Activated CD8-positive, alpha-beta memory T cell treated with anti-CD3 and anti-CD28 coated beads, Interleukin-2, amount 10 ng/mL, durations not matched to agents 7 days and 5 days (primary cell): ENCODE measurements around the gene ACER2. TPM values are rescaled to one million over a fixed set of nuclear protein-coding genes. Genes with fewer than 3 reads are reported as not detected.
A peak's percentile ranks its signal among the peaks of the same experiment; 100 is the strongest.
"Not testable (repeated sequence)": the region's sequence is repeated elsewhere in the genome, so short reads cannot be mapped to it uniquely, and the experiment has no call there.

Experiments
- ATAC-seq: fragments of 150-1000 bp; cut with Tn5 transposase; one replicate; pipeline ENCODE4 v1.10.0; 2021; ENCODE audit warnings: moderate library complexity
- CTCF ChIA-PET: fragments of 350-600 bp; sonication (Branson Sonifier 250); formaldehyde crosslinking; loops from one replicate; lab custom pipeline; 2021; ENCODE audit warnings: antibody characterized with exemption; lab: Charles Lee
- DNase-seq: peaks from one replicate; pipeline ENCODE4 v3.0.0-alpha.2; 2020
- H3K27ac Mint-ChIP-seq: one replicate; pipeline ENCODE4 v1.8.0; 2021; ENCODE audit warnings: mild to moderate bottlenecking, mixed read lengths
- H3K27me3 Mint-ChIP-seq: one replicate; pipeline ENCODE4 v1.8.0; 2021; ENCODE audit warnings: mixed read lengths
- H3K36me3 Mint-ChIP-seq: one replicate; pipeline ENCODE4 v1.8.0; 2021; ENCODE audit warnings: mild to moderate bottlenecking, mixed read lengths
- H3K4me1 Mint-ChIP-seq: one replicate; pipeline ENCODE4 v1.8.0; 2021; ENCODE audit warnings: mixed read lengths
- H3K4me3 Mint-ChIP-seq: one replicate; pipeline ENCODE4 v1.8.0; 2021; ENCODE audit warnings: mild to moderate bottlenecking, moderate library complexity, mixed read lengths
- H3K9me3 Mint-ChIP-seq: one replicate; pipeline ENCODE4 v1.8.0; 2022; ENCODE audit warnings: low read depth, mixed read lengths
- total RNA-seq, 2 experiments: library from RNA; stranded (reverse); gene quantifications; one replicate each; pipeline ENCODE4 v1.2.3, GENCODE V29; 2021

Gene ACER2
- 1 to 10 TPM; 1.9 to 2.1 TPM for total RNA-seq

GRCh38 chr9:19408693-19409400 lies at the start of gene ACER2:
Gene ACER2, plus strand, starts transcription at chr9:19409009. Its CDS starts 76 bp downstream, at chr9:19409085.
- CTCF ChIA-PET = interaction anchor here (0.6 to 2.9 kb wide), 3 partner anchors 18 to 361 kb away, joined by 3 to 11 read pairs (median 3); no protein-coding TSS in a partner anchor
- H3K9me3 Mint-ChIP-seq = no peaks in the 10 kb centered on the region

GRCh38 chr9:19369107-19369506 lies 39.7 kb upstream of the ACER2 start:
- Mint-ChIP-seq H3K36me3 (peaks cover 29% of the 10 kb centered on the region), H3K4me1 (peaks cover 1% of the 10 kb centered on the region), H3K27me3 (no peaks in the 10 kb centered on the region), H3K9me3 (no peaks in the 10 kb centered on the region), H3K4me3 (no peak overlapping the region), H3K27ac (no peak overlapping the region)
- DNase-seq = no peak
- ATAC-seq = no peak
- CTCF ChIA-PET = interaction anchor here (0.6 to 1.6 kb wide), 2 partner anchors 67 to 96 kb away, joined by 3 read pairs; no protein-coding TSS in a partner anchor

More at GRCh38 chr9:19408693-19409400, at the start of gene ACER2:
- Mint-ChIP-seq H3K27me3 (peaks cover 6% of the 10 kb centered on the region), H3K27ac (peak within 1 kb of the TSS; percentile 70), H3K4me1 (peaks cover 14% of the 10 kb centered on the region), H3K4me3 (peak within 1 kb of the TSS; percentile 96), H3K36me3 (no peaks in the 10 kb centered on the region)
- DNase-seq = peak; percentile 93
- ATAC-seq = peak; percentile 93

- no peak for DNase-seq
- ATAC-seq = no peak
- Mint-ChIP-seq H3K27me3 (no peaks in the 10 kb centered on the region), H3K27ac (peak overlapping the region; percentile 28), H3K9me3 (no peaks in the 10 kb centered on the region), H3K36me3 (peaks cover 40% of the 10 kb centered on the region), H3K4me3 (no peak overlapping the region), H3K4me1 (peaks cover 24% of the 10 kb centered on the region)
- CTCF ChIA-PET = interaction anchor here (1.4 kb wide), 1 partner anchor 13 kb away, joined by 3 read pairs; no protein-coding TSS in a partner anchor
These were observed 36.9 kb upstream of the ACER2 start for GRCh38 chr9:19371942-19372341.

GRCh38 chr9:19372567-19372966 lies 36.2 kb upstream of the ACER2 start:
- Mint-ChIP-seq H3K9me3 (no peaks in the 10 kb centered on the region), H3K27me3 (no peaks in the 10 kb centered on the region), H3K36me3 (peaks cover 45% of the 10 kb centered on the region), H3K27ac (no peak overlapping the region), H3K4me1 (peaks cover 30% of the 10 kb centered on the region), H3K4me3 (no peak overlapping the region)
- CTCF ChIA-PET = no interaction called here
- ATAC-seq (no peak), DNase-seq (no peak)

- H3K9me3 Mint-ChIP-seq = no peaks in the 10 kb centered on the region
- no peak overlapping the region for H3K4me3 Mint-ChIP-seq
- peaks cover 52% of the 10 kb centered on the region for H3K36me3 Mint-ChIP-seq
- CTCF ChIA-PET = no interaction called here
- DNase-seq (no peak), ATAC-seq (no peak)
- no peaks in the 10 kb centered on the region for H3K27me3 Mint-ChIP-seq
- H3K4me1 Mint-ChIP-seq = peaks cover 36% of the 10 kb centered on the region
- no peak overlapping the region for H3K27ac Mint-ChIP-seq
These were observed 35.3 kb upstream of the ACER2 start for GRCh38 chr9:19373527-19373926.

- Mint-ChIP-seq H3K36me3 (peaks cover 68% of the 10 kb centered on the region), H3K27ac (peak overlapping the region; percentile 63), H3K9me3 (no peaks in the 10 kb centered on the region), H3K27me3 (no peaks in the 10 kb centered on the region), H3K4me1 (peaks cover 42% of the 10 kb centered on the region), H3K4me3 (no peak overlapping the region)
- ATAC-seq (no peak), DNase-seq (no peak)
- CTCF ChIA-PET = interaction anchor here (0.8 to 1.3 kb wide), 3 partner anchors 22 to 326 kb away, joined by 3 to 6 read pairs (median 3); partner anchors contain the start of gene RRAGA
These were observed 33.3 kb upstream of the ACER2 start for GRCh38 chr9:19375538-19375937.

GRCh38 chr9:19376931-19377330 lies 31.9 kb upstream of the ACER2 start:
- Mint-ChIP-seq H3K27ac (peak overlapping the region; percentile 34), H3K36me3 (peaks cover 68% of the 10 kb centered on the region), H3K27me3 (no peaks in the 10 kb centered on the region), H3K4me3 (peak overlapping the region; percentile 99), H3K4me1 (peaks cover 52% of the 10 kb centered on the region), H3K9me3 (no peaks in the 10 kb centered on the region)
- DNase-seq (no peak), ATAC-seq (no peak)
- CTCF ChIA-PET = interaction anchor here (1.5 kb wide), 1 partner anchor 80 kb away, joined by 6 read pairs; no protein-coding TSS in a partner anchor

GRCh38 chr9:19378164-19378563 lies 30.6 kb upstream of the ACER2 start:
- no peak for DNase-seq
- Mint-ChIP-seq H3K4me1 (peaks cover 57% of the 10 kb centered on the region), H3K27me3 (no peaks in the 10 kb centered on the region), H3K36me3 (peaks cover 66% of the 10 kb centered on the region), H3K9me3 (no peaks in the 10 kb centered on the region), H3K27ac (peak overlapping the region; percentile 69), H3K4me3 (peak overlapping the region; percentile 99)
- ATAC-seq = no peak
- CTCF ChIA-PET = no interaction called here

- no peaks in the 10 kb centered on the region for H3K9me3 Mint-ChIP-seq
- DNase-seq (no peak), ATAC-seq (no peak)
- peaks cover 61% of the 10 kb centered on the region for H3K36me3 Mint-ChIP-seq
- peaks cover 57% of the 10 kb centered on the region for H3K4me1 Mint-ChIP-seq
- CTCF ChIA-PET = no interaction called here
- H3K27me3 Mint-ChIP-seq = no peaks in the 10 kb centered on the region
- H3K4me3 Mint-ChIP-seq = peak overlapping the region; percentile 99
- peak overlapping the region; percentile 97 for H3K27ac Mint-ChIP-seq
These were observed 30.2 kb upstream of the ACER2 start for GRCh38 chr9:19378647-19379046.

GRCh38 chr9:19379283-19379682 lies 29.5 kb upstream of the ACER2 start:
- Mint-ChIP-seq H3K4me1 (peaks cover 54% of the 10 kb centered on the region), H3K27ac (peak overlapping the region; percentile 97), H3K27me3 (no peaks in the 10 kb centered on the region), H3K4me3 (peak overlapping the region; percentile 99), H3K9me3 (no peaks in the 10 kb centered on the region), H3K36me3 (peaks cover 56% of the 10 kb centered on the region)
- DNase-seq (no peak), ATAC-seq (no peak)
- CTCF ChIA-PET = interaction anchor here (1.3 to 1.9 kb wide), 3 partner anchors 8 to 205 kb away, joined by 3 to 5 read pairs (median 4); no protein-coding TSS in a partner anchor

GRCh38 chr9:19379697-19380046 lies 29.1 kb upstream of the ACER2 start:
- Mint-ChIP-seq H3K4me3 (peak overlapping the region; percentile 99), H3K27ac (peak overlapping the region; percentile 97), H3K9me3 (no peaks in the 10 kb centered on the region), H3K27me3 (no peaks in the 10 kb centered on the region), H3K36me3 (peaks cover 52% of the 10 kb centered on the region), H3K4me1 (peaks cover 50% of the 10 kb centered on the region)
- DNase-seq (no peak), ATAC-seq (peak; percentile 52)
- CTCF ChIA-PET = interaction anchor here (1.0 to 1.9 kb wide), 5 partner anchors 9 to 205 kb away, joined by 3 to 6 read pairs (median 4); no protein-coding TSS in a partner anchor

GRCh38 chr9:19380826-19381075 lies 28.1 kb upstream of the ACER2 start:
- CTCF ChIA-PET = interaction anchor here (1.9 kb wide), 2 partner anchors 76 to 206 kb away, joined by 4 to 5 read pairs; no protein-coding TSS in a partner anchor
- H3K27ac Mint-ChIP-seq = peak overlapping the region; percentile 97
- peaks cover 44% of the 10 kb centered on the region for H3K4me1 Mint-ChIP-seq
- peak overlapping the region; percentile 99 for H3K4me3 Mint-ChIP-seq
- H3K9me3 Mint-ChIP-seq = no peaks in the 10 kb centered on the region
- peaks cover 45% of the 10 kb centered on the region for H3K36me3 Mint-ChIP-seq
- DNase-seq (no peak), ATAC-seq (no peak)
- no peaks in the 10 kb centered on the region for H3K27me3 Mint-ChIP-seq

- no peaks in the 10 kb centered on the region for H3K27me3 Mint-ChIP-seq
- H3K36me3 Mint-ChIP-seq = peaks cover 36% of the 10 kb centered on the region
- no peak overlapping the region for H3K4me3 Mint-ChIP-seq
- peaks cover 36% of the 10 kb centered on the region for H3K4me1 Mint-ChIP-seq
- no peak overlapping the region for H3K27ac Mint-ChIP-seq
- no peaks in the 10 kb centered on the region for H3K9me3 Mint-ChIP-seq
- no peak for ATAC-seq
- CTCF ChIA-PET = no interaction called here
- DNase-seq = no peak
These were observed 27.2 kb upstream of the ACER2 start for GRCh38 chr9:19381656-19382055.

- H3K4me3 Mint-ChIP-seq, H3K36me3 Mint-ChIP-seq, CTCF ChIA-PET, DNase-seq, H3K27ac Mint-ChIP-seq, H3K27me3 Mint-ChIP-seq, H3K9me3 Mint-ChIP-seq, ATAC-seq: not testable (repeated sequence)
- peaks cover 18% of the 10 kb centered on the region for H3K4me1 Mint-ChIP-seq
These were observed 23.6 kb upstream of the ACER2 start for GRCh38 chr9:19385212-19385611.
